ENCODE measurements around the gene BCAP29.
A peak's percentile ranks its signal among the peaks of the same experiment; 100 is the strongest.
"Not testable (repeated sequence)": the region's sequence is repeated elsewhere in the genome, so short reads cannot be mapped to it uniquely, and the experiment has no call there.

The BCAP29 gene

GRCh38 chr7:107579885-107580715 lies at the start of gene BCAP29:
Gene BCAP29 (plus strand): TSS chr7:107580246. CDS start chr7:107580773, 527 bp downstream.
- peak; percentile 59 for DNase-seq

GRCh38 chr7:107530751-107531150 lies 49.3 kb upstream of the BCAP29 start:
- no peak for DNase-seq

GRCh38 chr7:107534139-107534538 lies 45.9 kb upstream of the BCAP29 start:
- DNase-seq: no peak

- not testable (repeated sequence) for DNase-seq
Measured at GRCh38 chr7:107537228-107537627, 42.8 kb upstream of the BCAP29 start.

GRCh38 chr7:107538001-107538400 lies 42.0 kb upstream of the BCAP29 start:
- DNase-seq: no peak

- no peak for DNase-seq
Measured at GRCh38 chr7:107543338-107543993, 36.6 kb upstream of the BCAP29 start.

GRCh38 chr7:107544848-107545591 lies 35.0 kb upstream of the BCAP29 start:
- no peak for DNase-seq

GRCh38 chr7:107551936-107552335 lies 28.1 kb upstream of the BCAP29 start:
- peak; percentile 22 for DNase-seq

GRCh38 chr7:107555893-107556292 lies 24.2 kb upstream of the BCAP29 start:
- DNase-seq: no peak

GRCh38 chr7:107559864-107560263 lies 20.2 kb upstream of the BCAP29 start:
- peak; percentile 61 for DNase-seq

GRCh38 chr7:107560898-107561516 lies 19.0 kb upstream of the BCAP29 start:
- DNase-seq: peak; percentile 16

GRCh38 chr7:107563081-107563774 lies 16.8 kb upstream of the BCAP29 start:
- no peak for DNase-seq

- DNase-seq: peak; percentile 75
Measured at GRCh38 chr7:107563775-107564552, 16.1 kb upstream of the BCAP29 start, which contains the start of the genes COG5 and DUS4L. Gene COG5 (minus strand): TSS chr7:107563920. CDS start chr7:107563896, 24 bp downstream. Gene DUS4L (plus strand): TSS chr7:107563971. CDS start chr7:107567071, 3,100 bp downstream.

GRCh38 chr7:107564553-107565298 lies 15.3 kb upstream of the BCAP29 start:
- peak; percentile 89 for DNase-seq

- DNase-seq: no peak
Measured at GRCh38 chr7:107570298-107570697, 9.7 kb upstream of the BCAP29 start.

- no peak for DNase-seq
Measured at GRCh38 chr7:107573537-107573936, 6.5 kb upstream of the BCAP29 start.

- DNase-seq: no peak
Measured at GRCh38 chr7:107579554-107579884, 527 bp upstream of the BCAP29 start.

- DNase-seq: no peak
Measured at GRCh38 chr7:107580716-107581383, 804 bp downstream of the BCAP29 start.

- DNase-seq: no peak
Measured at GRCh38 chr7:107581387-107582013, 1.5 kb downstream of the BCAP29 start.

- no peak for DNase-seq
Measured at GRCh38 chr7:107582875-107583274, 2.8 kb downstream of the BCAP29 start.

All from fibroblast of skin of right quadriceps (primary cell).